Measurements from ENCODE around the gene AGAP2.
"Not testable (repeated sequence)": the region's sequence is repeated elsewhere in the genome, so short reads cannot be mapped to it uniquely, and the experiment has no call there.

The AGAP2 gene

GRCh38 chr12:57687862-57688261 is 50.7 kb downstream of the AGAP2 start:
- no peak for TF ChIP-seq CTCF (IDR thresholded peaks at IDR 0.05; ENCODE audit: insufficient read depth, low read length, poor library complexity, severe bottlenecking)
- DNase-seq (ENCODE audit: extremely low read depth, insufficient read length) = no peak
- Histone ChIP-seq H3K27me3 (replicated peaks; ENCODE audit: control insufficient read depth, insufficient read depth, low read length) (no peaks in the 10 kb centered on the region), H3K36me3 (ENCODE audit: control insufficient read depth, insufficient read depth, low read length) (no peaks in the 10 kb centered on the region), H3K4me3 (replicated peaks; ENCODE audit: low read depth, low read length) (no peak overlapping the region)

- Histone ChIP-seq H3K4me3 (replicated peaks; ENCODE audit: low read depth, low read length) (no peak overlapping the region), H3K36me3 (ENCODE audit: control insufficient read depth, insufficient read depth, low read length) (no peaks in the 10 kb centered on the region), H3K27me3 (replicated peaks; ENCODE audit: control insufficient read depth, insufficient read depth, low read length) (no peaks in the 10 kb centered on the region)
- TF ChIP-seq CTCF (IDR thresholded peaks at IDR 0.05; ENCODE audit: insufficient read depth, low read length, poor library complexity, severe bottlenecking) = no peak
- DNase-seq (ENCODE audit: extremely low read depth, insufficient read length) = no peak
Observed at GRCh38 chr12:57679697-57680096, 58.8 kb downstream of the AGAP2 start.

GRCh38 chr12:57677947-57678346 is 60.6 kb downstream of the AGAP2 start:
- H3K36me3 ChIP-seq (ENCODE audit: control insufficient read depth, insufficient read depth, low read length); H3K4me3 ChIP-seq (replicated peaks; ENCODE audit: low read depth, low read length); DNase-seq (ENCODE audit: extremely low read depth, insufficient read length); H3K27me3 ChIP-seq (replicated peaks; ENCODE audit: control insufficient read depth, insufficient read depth, low read length): not testable (repeated sequence)

GRCh38 chr12:57674691-57675090 is 63.9 kb downstream of the AGAP2 start:
- TF ChIP-seq CTCF (IDR thresholded peaks at IDR 0.05; ENCODE audit: insufficient read depth, low read length, poor library complexity, severe bottlenecking) = no peak
- Histone ChIP-seq H3K36me3 (ENCODE audit: control insufficient read depth, insufficient read depth, low read length) (no peaks in the 10 kb centered on the region), H3K4me3 (replicated peaks; ENCODE audit: low read depth, low read length) (no peak overlapping the region), H3K27me3 (replicated peaks; ENCODE audit: control insufficient read depth, insufficient read depth, low read length) (no peaks in the 10 kb centered on the region)
- no peak for DNase-seq (ENCODE audit: extremely low read depth, insufficient read length)

Measured in GM06990 (cell line).